NCI-H1105 treated with DMSO at 0.1 percent for 48 hours (cell line): ENCODE measurements around the gene MMP11.
"Not testable (repeated sequence)": the region's sequence is repeated elsewhere in the genome, so short reads cannot be mapped to it uniquely, and the experiment has no call there.

Source experiments
- DNase-seq: peaks from one replicate; lab custom pipeline; 2025; lab: John Stamatoyannopoulos, UW

Gene MMP11, protein sequence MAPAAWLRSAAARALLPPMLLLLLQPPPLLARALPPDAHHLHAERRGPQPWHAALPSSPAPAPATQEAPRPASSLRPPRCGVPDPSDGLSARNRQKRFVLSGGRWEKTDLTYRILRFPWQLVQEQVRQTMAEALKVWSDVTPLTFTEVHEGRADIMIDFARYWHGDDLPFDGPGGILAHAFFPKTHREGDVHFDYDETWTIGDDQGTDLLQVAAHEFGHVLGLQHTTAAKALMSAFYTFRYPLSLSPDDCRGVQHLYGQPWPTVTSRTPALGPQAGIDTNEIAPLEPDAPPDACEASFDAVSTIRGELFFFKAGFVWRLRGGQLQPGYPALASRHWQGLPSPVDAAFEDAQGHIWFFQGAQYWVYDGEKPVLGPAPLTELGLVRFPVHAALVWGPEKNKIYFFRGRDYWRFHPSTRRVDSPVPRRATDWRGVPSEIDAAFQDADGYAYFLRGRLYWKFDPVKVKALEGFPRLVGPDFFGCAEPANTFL

GRCh38 chr22:23772649-23773473 lies at the start of gene MMP11:
Gene MMP11, plus strand, starts transcription at chr22:23772849. Its CDS starts 22 bp downstream, at chr22:23772871.
- peak; percentile 63 for DNase-seq

GRCh38 chr22:23728108-23728507 lies 44.5 kb upstream of the MMP11 start:
- not testable (repeated sequence) for DNase-seq

DNA sequence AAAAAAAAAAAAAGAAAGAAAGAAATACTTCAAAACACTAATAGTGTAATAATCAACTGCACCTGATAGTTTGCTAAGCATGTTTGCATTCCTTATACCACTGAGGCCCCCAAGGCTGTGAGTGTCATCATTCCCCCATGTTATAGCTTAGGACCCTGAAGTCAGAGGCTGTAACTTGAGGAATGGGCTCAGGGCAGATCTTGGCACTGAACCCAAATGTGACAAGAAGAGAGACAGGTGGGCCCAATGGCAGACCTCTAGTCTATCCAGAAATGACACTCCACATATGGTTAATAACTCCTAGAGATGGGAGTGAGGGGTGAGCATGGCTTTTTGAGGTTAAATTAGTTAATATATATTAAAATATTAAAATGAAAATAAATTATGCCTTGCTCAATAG lies 35.0 kb upstream of the MMP11 start:
- no peak for DNase-seq

- no peak for DNase-seq
These were observed 30.0 kb upstream of the MMP11 start for GRCh38 chr22:23742505-23743264.

DNA sequence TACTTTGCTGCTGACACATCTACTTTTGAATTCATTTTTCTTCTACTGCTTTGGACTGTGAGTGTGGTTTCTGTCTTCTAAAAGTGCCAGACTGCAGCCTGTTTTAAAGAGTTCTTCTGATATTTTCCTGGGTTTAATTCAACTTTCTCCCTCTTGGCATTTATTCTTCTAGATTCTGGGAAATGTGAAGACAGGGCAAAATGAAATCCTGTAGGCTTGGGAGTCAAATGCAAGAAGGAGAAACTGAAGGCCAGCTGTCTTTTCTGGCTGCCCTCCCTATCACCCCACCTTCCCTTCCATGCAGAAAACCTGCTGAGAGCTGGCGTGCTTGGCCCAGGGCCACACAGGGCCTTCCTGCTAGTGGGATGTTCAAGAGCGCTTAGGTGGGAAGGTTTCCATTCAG lies 29.3 kb upstream of the MMP11 start:
- no peak for DNase-seq

DNA sequence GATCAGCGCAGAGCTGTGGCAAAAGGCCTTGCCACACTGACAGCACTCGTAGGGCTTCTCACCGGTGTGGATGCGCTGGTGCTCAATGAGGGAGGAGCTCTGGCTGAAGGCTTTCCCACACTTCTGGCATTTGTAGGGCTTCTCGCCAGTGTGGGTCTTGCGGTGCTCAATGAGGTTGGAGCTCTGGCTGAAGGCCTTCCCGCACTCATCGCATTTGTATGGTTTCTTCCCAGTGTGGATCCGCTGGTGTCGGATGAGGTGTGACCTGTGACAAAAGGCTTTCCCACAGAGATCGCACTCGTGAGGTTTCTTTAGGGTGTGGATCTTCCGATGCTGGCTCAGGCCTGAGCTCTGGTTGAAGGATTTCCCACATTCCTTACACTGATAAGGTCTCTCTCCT lies 28.6 kb upstream of the MMP11 start:
- DNase-seq = no peak

DNA sequence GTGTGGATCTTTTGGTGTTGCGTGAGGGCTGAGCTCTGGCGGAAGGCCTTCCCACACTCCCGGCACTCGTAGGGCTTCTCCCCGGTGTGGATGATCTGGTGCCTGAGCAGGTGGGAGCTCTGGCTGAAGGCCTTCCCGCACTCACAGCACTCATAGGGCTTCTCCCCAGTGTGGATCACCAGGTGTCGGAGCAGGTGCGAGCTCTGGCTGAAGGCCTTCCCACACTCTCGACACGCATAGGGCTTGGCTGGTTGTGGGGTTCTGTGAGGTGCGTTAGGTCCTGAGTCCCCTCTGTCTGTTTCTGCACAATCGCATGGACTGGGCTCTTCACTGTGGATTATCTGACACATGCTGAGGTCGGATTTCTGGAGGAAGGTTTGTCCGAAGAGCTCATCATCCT lies 28.2 kb upstream of the MMP11 start:
- no peak for DNase-seq

- DNase-seq = no peak
These were observed 26.9 kb upstream of the MMP11 start for GRCh38 chr22:23745791-23746190.

- DNase-seq = no peak
These were observed 22.8 kb upstream of the MMP11 start for GRCh38 chr22:23749841-23750301.

DNA sequence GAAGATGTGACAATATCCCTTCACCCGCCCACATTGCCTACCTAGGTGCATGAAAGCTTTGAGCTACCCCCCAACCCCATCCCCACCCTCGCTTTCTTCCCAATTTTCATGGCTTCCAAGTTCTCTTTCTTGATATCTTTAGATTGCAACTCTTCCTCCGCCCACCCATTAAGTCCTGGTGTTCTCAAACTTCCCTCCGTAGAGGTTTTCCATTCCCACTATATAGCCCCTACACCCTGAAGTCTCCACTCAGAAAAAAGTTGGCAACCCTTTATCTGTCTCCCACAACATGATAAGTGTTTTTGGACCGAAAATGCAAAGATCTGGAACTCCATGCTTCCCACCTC lies 22.3 kb upstream of the MMP11 start:
- DNase-seq = no peak

GRCh38 chr22:23750714-23751440 lies 21.8 kb upstream of the MMP11 start, which contains the start of gene ZNF70:
Gene ZNF70, minus strand, starts transcription at chr22:23751112. Its CDS starts 5,972 bp downstream, at chr22:23745140.
- DNase-seq = peak; percentile 81

DNA sequence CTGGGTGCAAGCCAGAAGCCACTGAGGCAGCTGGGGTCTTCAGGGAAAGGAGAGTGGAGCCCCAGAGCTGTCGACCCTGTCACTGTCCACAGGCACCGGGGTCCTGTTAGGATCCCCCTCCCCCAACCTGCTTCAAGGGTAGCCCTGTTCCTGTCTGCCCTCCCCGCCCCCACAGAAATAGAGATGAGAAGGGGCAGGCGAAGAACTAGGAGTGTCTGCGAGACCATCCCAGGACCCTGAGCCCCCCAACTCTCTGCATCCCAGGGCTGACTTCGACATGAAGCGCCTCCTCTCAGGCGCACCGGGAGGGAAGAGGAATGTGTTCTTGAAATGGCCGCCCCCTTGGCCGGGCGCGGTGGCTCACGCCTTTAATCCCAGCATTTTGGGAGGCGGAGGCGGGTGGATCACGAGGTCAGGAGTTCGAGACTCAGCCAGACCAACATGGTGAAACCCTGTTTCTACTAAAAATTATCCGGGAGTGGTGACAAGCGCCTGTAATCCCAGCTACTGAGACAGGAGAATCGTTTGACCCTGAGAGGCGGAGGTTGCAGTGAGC lies 21.1 kb upstream of the MMP11 start:
- DNase-seq = peak; percentile 45

DNA sequence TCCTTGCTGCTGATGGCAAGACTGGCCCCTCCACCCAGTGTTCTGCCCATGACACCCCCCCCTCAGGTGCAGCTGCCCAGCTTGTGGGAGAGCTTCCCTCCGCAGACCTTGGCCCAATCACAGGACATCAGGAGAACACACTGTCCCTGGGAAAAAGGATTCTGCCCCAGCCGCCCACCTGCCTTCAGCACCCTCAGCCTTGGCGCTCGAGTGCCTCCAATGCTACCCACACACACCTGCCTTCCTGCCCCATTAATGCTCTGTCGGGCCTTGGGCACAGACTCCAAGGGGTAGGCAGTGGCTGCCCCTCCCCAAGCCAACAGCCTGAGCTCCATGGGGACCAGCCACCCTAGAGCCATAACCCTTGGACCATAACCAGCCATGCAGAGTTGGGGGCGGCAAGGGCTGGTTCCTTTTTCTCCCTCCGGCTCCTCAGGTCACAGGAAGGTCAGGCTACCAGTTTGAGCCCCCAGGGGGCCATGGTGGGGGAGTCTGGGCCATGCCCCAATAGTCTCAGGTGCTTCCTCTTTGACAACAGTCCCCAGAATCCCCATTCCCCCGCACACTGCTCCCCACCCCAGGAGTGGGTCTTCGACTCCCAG lies 20.5 kb upstream of the MMP11 start:
- no peak for DNase-seq

GRCh38 chr22:23752750-23753149 lies 19.9 kb upstream of the MMP11 start:
- no peak for DNase-seq

DNA sequence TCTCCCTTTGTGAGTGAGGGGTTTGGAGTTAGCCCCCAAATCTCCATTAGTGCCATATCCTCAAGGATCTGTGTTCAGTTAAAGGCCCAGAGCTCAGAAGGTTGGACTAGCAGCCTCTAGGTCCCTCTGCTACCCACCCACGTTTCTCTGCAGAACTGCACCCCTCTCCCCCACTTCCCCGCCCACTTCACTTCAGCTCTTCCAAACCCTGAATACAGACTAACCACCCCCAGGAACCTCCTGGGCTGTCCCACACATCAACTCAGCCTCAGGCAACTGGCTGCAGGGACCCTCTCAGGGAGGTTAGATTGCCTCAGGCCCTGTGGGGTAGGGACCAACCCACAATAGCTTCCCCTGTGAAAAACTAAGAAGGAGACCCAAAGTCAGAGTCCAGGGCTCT lies 19.3 kb upstream of the MMP11 start:
- no peak for DNase-seq

DNA sequence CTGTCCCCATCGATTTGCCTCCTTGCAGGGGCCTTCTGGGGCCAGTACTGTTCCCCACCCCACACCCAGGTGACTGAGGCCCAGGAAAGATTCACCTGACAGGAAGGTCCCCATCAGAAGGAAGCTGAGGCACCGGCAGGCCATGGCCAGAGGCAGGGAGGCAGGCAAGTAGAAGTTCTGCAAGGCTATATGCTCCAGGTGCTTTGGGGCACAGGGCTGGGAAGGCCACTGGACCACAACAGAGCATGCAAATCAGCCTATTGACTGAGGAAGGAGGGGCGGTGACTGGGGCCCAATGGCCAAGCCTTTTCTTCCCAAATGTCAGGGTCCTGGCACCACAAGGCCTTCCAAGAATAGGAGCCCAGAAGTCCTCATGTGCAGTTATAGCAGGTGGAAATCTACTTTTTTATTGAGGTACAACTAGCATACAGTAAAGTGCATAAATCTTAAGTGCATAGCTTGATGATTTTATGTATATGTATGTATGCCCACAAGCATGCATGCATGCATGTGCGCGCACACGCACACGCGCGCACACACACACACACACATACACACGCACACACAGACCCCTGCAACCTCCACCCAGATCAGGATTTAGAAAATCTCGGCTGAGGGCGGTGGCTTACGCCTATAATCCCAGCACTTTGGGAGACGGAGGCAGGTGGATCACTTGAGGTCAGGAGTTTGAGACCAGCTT lies 18.3 kb upstream of the MMP11 start, which contains the start of gene VPREB3:
Gene VPREB3, minus strand, starts transcription at position 206 of the 700 bp plus-strand sequence. Its CDS starts 62 bp downstream, at position 144.
- no peak for DNase-seq

GRCh38 chr22:23754980-23755636 lies 17.5 kb upstream of the MMP11 start:
- peak; percentile 4 for DNase-seq

DNA sequence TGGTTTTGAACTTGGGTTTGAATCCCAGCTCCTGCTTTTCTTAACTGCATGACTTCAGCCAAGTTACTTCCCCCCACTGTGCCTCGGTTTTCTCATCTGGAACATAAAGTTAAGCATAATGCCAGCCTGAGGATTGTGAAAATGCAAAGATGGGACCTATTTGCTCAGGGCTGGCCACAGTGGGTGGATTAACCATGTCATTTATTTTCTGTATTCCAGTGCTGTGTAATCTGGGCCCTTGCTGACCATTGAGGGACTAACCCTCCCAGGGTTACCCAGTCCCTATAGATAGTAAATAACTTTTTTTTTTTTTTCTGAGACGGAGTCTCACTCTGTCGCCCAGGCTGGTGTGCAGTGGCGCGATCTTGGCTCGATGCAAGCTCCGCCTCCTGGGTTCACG lies 16.9 kb upstream of the MMP11 start:
- no peak for DNase-seq

DNA sequence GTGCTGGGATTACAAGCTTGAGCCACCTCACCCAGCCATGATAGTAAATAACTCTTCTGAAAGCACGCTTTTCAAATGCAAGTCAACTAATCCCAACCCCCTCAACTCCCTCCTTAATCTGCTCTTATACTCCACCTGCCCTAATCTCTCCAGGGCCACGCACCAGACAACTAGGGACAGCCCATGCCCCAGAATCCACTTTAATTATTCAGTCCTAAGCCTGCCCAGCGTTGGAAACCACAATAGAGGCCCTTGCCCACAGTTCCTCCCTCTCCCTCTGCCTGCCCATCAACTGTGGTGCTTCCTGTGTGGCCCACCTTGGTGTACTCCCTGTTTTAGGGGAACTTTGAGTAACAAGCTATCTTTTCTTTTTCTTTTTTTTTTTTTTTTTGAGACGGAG lies 15.8 kb upstream of the MMP11 start:
- no peak for DNase-seq
